Astrocyte of the hippocampus (primary cell): ENCODE measurements around the gene DCAF16.

ENCODE experiments used
- DNase-seq: peaks from one replicate; pipeline ENCODE4 v3.0.0; 2011; ENCODE audit warnings: low read depth, low spot score

The DCAF16 gene

GRCh38 chr4:17781300-17782287 is 29.0 kb downstream of the DCAF16 start, which contains the start of gene FAM184B:
Gene FAM184B, minus strand, starts transcription at chr4:17781621. Its CDS starts 322 bp downstream, at chr4:17781299.
- peak; percentile 54 for DNase-seq

GRCh38 chr4:17780501-17781299 is 29.9 kb downstream of the DCAF16 start:
- peak; percentile 61 for DNase-seq

DNA sequence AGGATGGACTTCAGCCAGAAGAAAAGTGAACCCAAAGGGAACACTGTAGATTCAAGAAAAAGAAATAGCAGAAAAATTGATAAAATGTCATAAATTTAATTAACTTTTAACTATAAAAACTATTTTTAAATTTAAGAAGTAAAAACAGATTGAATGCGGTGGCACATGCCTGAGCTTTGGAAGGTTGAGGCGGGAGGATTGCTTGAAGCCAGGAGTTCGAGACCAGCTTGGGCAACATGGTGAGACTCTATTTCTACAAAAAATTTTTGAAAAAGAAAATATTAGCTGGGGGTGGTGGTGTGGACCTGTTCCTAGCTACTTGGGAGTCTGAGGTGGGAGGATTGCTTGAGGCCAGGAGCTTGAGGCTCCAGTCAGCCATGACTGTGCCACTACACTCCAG is 32.1 kb downstream of the DCAF16 start:
- no peak for DNase-seq

- no peak for DNase-seq
These were observed 37.3 kb downstream of the DCAF16 start for GRCh38 chr4:17773135-17773698.

GRCh38 chr4:17771284-17771908 is 39.2 kb downstream of the DCAF16 start:
- DNase-seq = peak; percentile 8

- peak; percentile 66 for DNase-seq
These were observed 39.7 kb downstream of the DCAF16 start for GRCh38 chr4:17770845-17771244.

DNA sequence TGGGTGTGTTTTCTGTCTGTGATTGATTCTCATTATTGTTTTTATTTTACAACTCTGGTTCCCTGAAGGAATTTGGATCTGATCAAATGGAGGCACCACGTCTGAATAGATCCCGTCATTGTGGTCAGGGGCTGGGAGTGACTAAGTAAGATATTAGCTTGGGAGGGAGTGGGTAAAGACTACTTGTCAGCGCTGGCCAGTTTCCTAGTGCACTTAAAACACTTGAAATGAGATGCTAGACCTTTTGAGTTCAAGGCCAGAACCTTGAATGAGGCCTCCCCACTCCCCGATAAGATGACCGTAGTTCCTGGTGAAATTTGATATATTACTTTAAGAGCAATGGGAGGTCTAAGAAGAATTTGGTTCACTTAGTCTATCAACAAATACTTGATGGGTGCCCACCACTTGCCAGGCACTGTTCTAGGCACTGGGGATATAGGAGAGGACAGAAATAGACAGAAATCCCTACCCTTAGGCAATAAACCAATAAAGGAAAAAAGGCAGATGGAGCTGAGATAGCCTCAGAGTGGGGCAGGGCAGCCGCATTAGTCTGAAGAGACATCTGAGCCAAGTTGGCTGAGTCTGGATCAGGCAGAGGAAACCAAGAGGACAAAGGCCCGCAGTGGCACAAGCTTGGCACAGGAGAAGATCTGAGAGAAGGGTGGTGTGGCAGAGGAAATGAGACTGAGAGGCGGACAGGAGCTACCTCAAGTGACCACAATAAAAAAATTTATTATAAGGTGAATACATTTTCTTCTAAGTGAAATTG is 41.0 kb downstream of the DCAF16 start:
- peak; percentile 79 for DNase-seq

DNA sequence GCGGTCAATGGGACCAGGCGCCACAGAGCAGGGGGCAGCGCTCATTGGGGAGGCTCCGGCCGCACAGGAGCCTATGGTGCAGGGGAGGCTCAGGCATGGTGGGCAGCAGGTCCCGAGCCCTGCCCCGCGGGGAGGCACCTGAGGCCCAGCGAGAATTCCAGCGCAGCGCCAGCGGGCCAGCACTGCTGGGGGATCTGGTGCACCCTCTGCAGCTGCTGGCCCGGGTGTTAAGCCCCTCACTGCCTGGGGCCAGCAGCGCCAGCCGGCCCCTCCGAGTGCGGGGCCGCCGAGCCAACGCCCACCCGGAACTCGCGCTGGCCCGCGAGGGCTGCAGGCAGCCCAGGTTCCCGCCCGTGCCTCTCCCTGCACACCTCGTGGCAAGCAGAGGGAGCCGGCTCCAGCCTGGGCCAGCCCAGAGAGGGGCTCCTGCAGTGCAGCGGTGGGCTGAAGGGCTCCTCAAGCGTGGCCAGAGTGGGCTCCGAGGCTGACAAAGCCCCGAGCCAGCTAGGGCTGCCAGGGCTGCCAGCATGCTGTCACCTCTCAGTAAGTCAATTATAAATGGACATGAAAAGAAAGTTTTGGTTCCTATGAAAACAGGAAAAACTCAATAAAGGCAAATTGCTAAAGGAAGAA is 43.6 kb downstream of the DCAF16 start:
- DNase-seq = no peak

DNA sequence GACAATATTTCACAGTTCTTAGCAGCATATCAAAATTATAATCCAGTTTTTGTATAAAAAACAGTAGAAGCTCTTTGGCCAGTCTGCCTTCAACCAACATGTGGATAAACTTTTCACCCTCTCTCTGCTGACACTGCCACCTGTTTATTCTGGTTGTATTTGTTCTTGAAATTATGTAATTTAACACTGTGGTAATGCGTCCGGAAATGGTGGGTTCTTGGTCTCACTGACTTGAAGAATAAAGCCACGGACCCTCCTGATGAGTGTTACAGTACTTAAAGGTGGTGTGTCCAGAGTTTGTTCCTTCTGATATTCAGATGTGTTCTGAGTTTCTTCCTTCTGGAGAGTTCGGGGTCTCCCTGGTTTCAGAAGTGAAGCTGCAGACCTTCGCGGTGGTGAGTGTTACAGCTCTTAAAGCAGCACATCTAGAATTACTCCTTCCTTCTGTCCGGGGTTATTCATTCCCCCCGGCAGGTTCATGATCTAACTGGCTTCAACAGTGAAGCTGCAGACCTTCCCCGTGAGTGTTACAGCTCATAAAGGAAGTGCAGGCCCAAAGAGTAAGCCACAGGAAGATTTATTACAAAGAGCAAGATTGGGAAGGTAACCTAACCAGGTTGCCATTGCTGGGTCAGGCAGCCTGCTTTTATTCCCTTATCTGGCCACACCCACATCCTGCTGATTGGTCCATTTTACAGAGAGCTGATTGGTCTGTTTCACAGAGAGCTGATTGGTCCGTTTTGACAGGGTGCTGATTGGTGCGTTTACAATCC is 44.9 kb downstream of the DCAF16 start:
- DNase-seq = no peak

DNA sequence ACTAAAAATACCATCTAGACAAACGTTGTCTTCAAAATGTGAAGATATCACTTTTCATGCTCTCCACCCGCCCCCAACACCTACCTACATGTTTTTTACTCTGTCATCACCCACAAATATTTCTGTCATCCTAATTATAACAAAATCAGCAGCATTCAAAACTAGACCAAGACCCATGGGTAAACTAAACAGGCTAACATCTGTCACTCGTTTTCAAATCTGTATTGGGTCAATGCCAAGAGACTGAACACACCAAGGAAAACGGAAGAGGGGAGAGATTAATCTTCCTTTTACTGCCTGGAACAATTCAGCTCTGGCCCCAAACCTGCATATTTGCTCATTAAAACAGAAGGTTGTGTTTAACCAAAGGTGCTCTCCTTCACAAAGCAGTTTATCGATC is 46.6 kb downstream of the DCAF16 start:
- no peak for DNase-seq

- no peak for DNase-seq
These were observed 47.1 kb downstream of the DCAF16 start for GRCh38 chr4:17763416-17763815.

DNA sequence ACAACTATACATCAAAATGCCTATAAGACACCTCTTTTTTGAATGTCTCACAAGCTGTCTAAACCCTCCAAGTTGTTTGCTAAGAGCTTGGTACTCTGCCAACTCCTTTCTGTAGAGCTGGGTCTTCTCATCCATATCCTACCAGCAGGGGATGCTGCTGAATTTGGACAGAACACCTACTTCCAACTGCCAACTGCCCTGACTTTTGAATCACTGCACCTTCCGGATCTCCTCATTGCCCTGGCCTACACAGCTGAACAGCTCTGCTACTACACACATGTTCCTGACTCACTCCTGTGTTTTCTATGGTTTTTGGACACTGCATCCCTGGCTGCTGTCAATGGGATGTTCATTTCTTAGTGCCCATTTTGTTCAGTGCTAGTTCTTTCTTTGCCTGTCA is 47.8 kb downstream of the DCAF16 start:
- DNase-seq = peak; percentile 49

- no peak for DNase-seq
These were observed 49.5 kb downstream of the DCAF16 start for GRCh38 chr4:17761062-17761461.

DNA sequence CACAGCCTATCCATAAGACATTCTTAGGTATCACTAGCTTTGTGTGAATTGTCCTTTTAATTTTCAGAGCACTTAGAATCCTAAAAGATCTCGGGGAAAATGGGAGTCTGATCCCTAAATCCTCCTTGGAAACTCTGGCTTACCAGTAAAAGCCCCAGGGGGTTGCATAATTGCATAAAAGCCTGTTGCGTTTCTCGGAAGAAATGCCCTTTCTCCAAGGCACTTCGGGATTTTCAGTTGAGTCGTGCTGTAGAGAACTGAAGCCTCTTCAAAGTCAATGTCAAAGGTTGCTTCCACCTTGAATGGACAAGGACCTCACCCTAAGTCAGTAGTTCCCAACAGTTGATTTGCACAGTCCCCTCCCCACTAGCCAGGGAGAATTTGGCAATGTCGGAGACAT is 49.9 kb downstream of the DCAF16 start:
- no peak for DNase-seq

GRCh38 chr4:17758485-17758884 is 52.1 kb downstream of the DCAF16 start:
- DNase-seq = no peak

DNA sequence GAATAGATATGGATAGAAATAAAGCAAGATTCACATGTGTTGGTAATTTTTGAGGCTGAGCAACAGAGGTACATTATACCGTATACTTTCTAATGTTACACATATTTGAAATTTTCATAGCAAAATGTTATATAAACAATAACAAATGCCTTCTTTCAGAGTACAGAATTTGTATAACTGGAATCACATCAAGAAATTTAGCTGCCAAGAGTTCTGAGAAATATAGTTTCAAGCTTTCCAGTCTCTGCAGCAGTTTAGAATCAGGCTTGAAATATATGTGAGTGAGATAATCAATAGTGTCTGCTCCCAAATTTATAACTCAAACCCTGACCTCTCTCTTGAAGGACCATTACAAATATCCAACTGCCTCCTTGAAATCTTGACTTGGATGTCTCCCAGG is 52.9 kb downstream of the DCAF16 start:
- DNase-seq = no peak

DNA sequence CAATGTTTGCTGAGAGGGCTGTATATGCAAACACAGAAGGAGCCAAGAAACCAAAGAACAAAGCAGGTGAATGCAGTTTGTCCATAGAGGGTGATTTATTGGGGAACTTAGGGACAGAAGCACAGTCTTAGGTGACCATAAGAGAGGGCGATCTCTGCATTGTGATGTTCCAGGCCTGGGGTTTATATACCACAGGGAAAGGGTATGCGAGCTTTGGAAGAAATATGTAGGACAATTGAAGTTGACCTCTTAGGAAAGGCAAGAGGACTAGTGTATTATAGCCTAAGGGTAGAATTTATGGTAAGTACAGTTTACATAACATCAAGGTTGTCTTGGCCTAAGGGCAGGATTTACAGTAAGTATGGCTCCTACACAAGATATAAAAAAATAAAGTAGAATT is 56.9 kb downstream of the DCAF16 start:
- no peak for DNase-seq
